ENCODE data around the gene FMNL3. TPM values are rescaled to one million over a fixed set of nuclear protein-coding genes. Genes with fewer than 3 reads are reported as not detected.
"Not testable (repeated sequence)": the region's sequence is repeated elsewhere in the genome, so short reads cannot be mapped to it uniquely, and the experiment has no call there.

Gene FMNL3
- 45.1 TPM for polyA plus RNA-seq (2013, experiment 1 of 2)
- polyA plus RNA-seq (2013, experiment 2 of 2), result 35.3 TPM

- WGBS, 2 experiments (ENCODE audit: insufficient coverage in 2 of 2), result 0 to 1% methylated on average over 49 to 51 of the region's 93 CpGs
- Histone ChIP-seq H3K4me3 (ENCODE audit: extremely low read depth, insufficient read depth, low read length, poor library complexity, severe bottlenecking) (peak within 1 kb of the TSS; percentile 79), H3K4me1 (ENCODE audit: control insufficient read depth, insufficient read depth, low read length, poor library complexity, severe bottlenecking) (peaks cover 30% of the 10 kb centered on the region), H3K27ac (ENCODE audit: low read depth, low read length, severe bottlenecking) (peak within 1 kb of the TSS; percentile 83), H3K36me3 (ENCODE audit: control insufficient read depth, insufficient read depth, low read length) (peaks cover 14% of the 10 kb centered on the region), H3K9me3 (ENCODE audit: control insufficient read depth, low read length) (no peaks in the 10 kb centered on the region)
Observed at GRCh38 chr12:49707128-49707811, at the start of gene FMNL3. FMNL3 (minus strand) TSS chr12:49707405; CDS start chr12:49707180, 225 bp downstream.

- H3K9me3 ChIP-seq (ENCODE audit: control insufficient read depth, low read length), result no peaks in the 10 kb centered on the region
- peaks cover 77% of the 10 kb centered on the region for H3K36me3 ChIP-seq (ENCODE audit: control insufficient read depth, insufficient read depth, low read length)
- peaks cover 37% of the 10 kb centered on the region for H3K4me1 ChIP-seq (ENCODE audit: control insufficient read depth, insufficient read depth, low read length, poor library complexity, severe bottlenecking)
- WGBS, 2 experiments (ENCODE audit: insufficient coverage in 2 of 2), result 93% methylated on average over 1 of the region's 1 CpG
- H3K27ac ChIP-seq (ENCODE audit: low read depth, low read length, severe bottlenecking), result peak overlapping the region; percentile 69
- no peak overlapping the region for H3K4me3 ChIP-seq (ENCODE audit: extremely low read depth, insufficient read depth, low read length, poor library complexity, severe bottlenecking)
Observed at GRCh38 chr12:49750996-49751393, 43.8 kb upstream of the FMNL3 start.

- 73 to 87% methylated on average over 4 to 5 of the region's 8 CpGs for WGBS, 2 experiments (ENCODE audit: insufficient coverage in 2 of 2)
- peaks cover 74% of the 10 kb centered on the region for H3K36me3 ChIP-seq (ENCODE audit: control insufficient read depth, insufficient read depth, low read length)
- H3K4me3 ChIP-seq (ENCODE audit: extremely low read depth, insufficient read depth, low read length, poor library complexity, severe bottlenecking), result no peak overlapping the region
- peak overlapping the region; percentile 69 for H3K27ac ChIP-seq (ENCODE audit: low read depth, low read length, severe bottlenecking)
- no peaks in the 10 kb centered on the region for H3K9me3 ChIP-seq (ENCODE audit: control insufficient read depth, low read length)
- H3K4me1 ChIP-seq (ENCODE audit: control insufficient read depth, insufficient read depth, low read length, poor library complexity, severe bottlenecking), result peaks cover 37% of the 10 kb centered on the region
Observed at GRCh38 chr12:49750027-49750995, 43.1 kb upstream of the FMNL3 start.

GRCh38 chr12:49748800-49749199 is 41.6 kb upstream of the FMNL3 start:
- Histone ChIP-seq H3K4me3 (ENCODE audit: extremely low read depth, insufficient read depth, low read length, poor library complexity, severe bottlenecking) (no peak overlapping the region), H3K4me1 (ENCODE audit: control insufficient read depth, insufficient read depth, low read length, poor library complexity, severe bottlenecking) (peaks cover 37% of the 10 kb centered on the region), H3K36me3 (ENCODE audit: control insufficient read depth, insufficient read depth, low read length) (peaks cover 71% of the 10 kb centered on the region), H3K9me3 (ENCODE audit: control insufficient read depth, low read length) (no peaks in the 10 kb centered on the region), H3K27ac (ENCODE audit: low read depth, low read length, severe bottlenecking) (no peak overlapping the region)
- WGBS, 2 experiments (ENCODE audit: insufficient coverage in 2 of 2), result 92 to 100% methylated on average over 2 of the region's 3 CpGs

- H3K36me3 ChIP-seq (ENCODE audit: control insufficient read depth, insufficient read depth, low read length), result peaks cover 68% of the 10 kb centered on the region
- no CpG with 5 or more reads among the region's 1 CpG for WGBS, 2 experiments (ENCODE audit: insufficient coverage in 2 of 2)
Observed at GRCh38 chr12:49748306-49748705, 41.1 kb upstream of the FMNL3 start.

GRCh38 chr12:49744363-49744885 is 37.2 kb upstream of the FMNL3 start:
- Histone ChIP-seq H3K9me3 (ENCODE audit: control insufficient read depth, low read length) (no peaks in the 10 kb centered on the region), H3K36me3 (ENCODE audit: control insufficient read depth, insufficient read depth, low read length) (peaks cover 47% of the 10 kb centered on the region), H3K4me3 (ENCODE audit: extremely low read depth, insufficient read depth, low read length, poor library complexity, severe bottlenecking) (no peak overlapping the region), H3K27ac (ENCODE audit: low read depth, low read length, severe bottlenecking) (no peak overlapping the region), H3K4me1 (ENCODE audit: control insufficient read depth, insufficient read depth, low read length, poor library complexity, severe bottlenecking) (peaks cover 20% of the 10 kb centered on the region)
- WGBS, 2 experiments (ENCODE audit: insufficient coverage in 2 of 2), result 85 to 92% methylated on average over 2 to 3 of the region's 3 CpGs

More at GRCh38 chr12:49748306-49748705, 41.1 kb upstream of the FMNL3 start:
- no peaks in the 10 kb centered on the region for H3K9me3 ChIP-seq (ENCODE audit: control insufficient read depth, low read length)
- no peak overlapping the region for H3K4me3 ChIP-seq (ENCODE audit: extremely low read depth, insufficient read depth, low read length, poor library complexity, severe bottlenecking)
- peaks cover 32% of the 10 kb centered on the region for H3K4me1 ChIP-seq (ENCODE audit: control insufficient read depth, insufficient read depth, low read length, poor library complexity, severe bottlenecking)
- no peak overlapping the region for H3K27ac ChIP-seq (ENCODE audit: low read depth, low read length, severe bottlenecking)

- peak overlapping the region; percentile 99 for H3K27ac ChIP-seq (ENCODE audit: low read depth, low read length, severe bottlenecking)
- H3K9me3 ChIP-seq (ENCODE audit: control insufficient read depth, low read length), result no peaks in the 10 kb centered on the region
- peak overlapping the region; percentile 81 for H3K4me3 ChIP-seq (ENCODE audit: extremely low read depth, insufficient read depth, low read length, poor library complexity, severe bottlenecking)
- H3K36me3 ChIP-seq (ENCODE audit: control insufficient read depth, insufficient read depth, low read length), result peaks cover 32% of the 10 kb centered on the region
- peaks cover 15% of the 10 kb centered on the region for H3K4me1 ChIP-seq (ENCODE audit: control insufficient read depth, insufficient read depth, low read length, poor library complexity, severe bottlenecking)
- 0% methylated on average over 16 to 31 of the region's 35 CpGs for WGBS, 2 experiments (ENCODE audit: insufficient coverage in 2 of 2)
Observed at GRCh38 chr12:49741882-49742620, 34.8 kb upstream of the FMNL3 start.

- peaks cover 15% of the 10 kb centered on the region for H3K4me1 ChIP-seq (ENCODE audit: control insufficient read depth, insufficient read depth, low read length, poor library complexity, severe bottlenecking)
- H3K27ac ChIP-seq (ENCODE audit: low read depth, low read length, severe bottlenecking), result peak within 1 kb of the TSS; percentile 99
- 4 to 6% methylated on average over 40 to 41 of the region's 50 CpGs for WGBS, 2 experiments (ENCODE audit: insufficient coverage in 2 of 2)
- H3K9me3 ChIP-seq (ENCODE audit: control insufficient read depth, low read length), result no peaks in the 10 kb centered on the region
- H3K4me3 ChIP-seq (ENCODE audit: extremely low read depth, insufficient read depth, low read length, poor library complexity, severe bottlenecking), result peak within 1 kb of the TSS; percentile 81
- peaks cover 23% of the 10 kb centered on the region for H3K36me3 ChIP-seq (ENCODE audit: control insufficient read depth, insufficient read depth, low read length)
Observed at GRCh38 chr12:49740930-49741881, 34.0 kb upstream of the FMNL3 start, which contains the start of gene TMBIM6. TMBIM6 (plus strand) TSS chr12:49741557; CDS start chr12:49752494, 10,937 bp downstream.

- H3K4me3 ChIP-seq (ENCODE audit: extremely low read depth, insufficient read depth, low read length, poor library complexity, severe bottlenecking); H3K27ac ChIP-seq (ENCODE audit: low read depth, low read length, severe bottlenecking); H3K9me3 ChIP-seq (ENCODE audit: control insufficient read depth, low read length): not testable (repeated sequence)
- Histone ChIP-seq H3K4me1 (ENCODE audit: control insufficient read depth, insufficient read depth, low read length, poor library complexity, severe bottlenecking) (peaks cover 15% of the 10 kb centered on the region), H3K36me3 (ENCODE audit: control insufficient read depth, insufficient read depth, low read length) (peaks cover 16% of the 10 kb centered on the region)
- WGBS, 2 experiments (ENCODE audit: insufficient coverage in 2 of 2), result 94 to 98% methylated on average over 7 to 10 of the region's 12 CpGs
Observed at GRCh38 chr12:49740277-49740676, 33.1 kb upstream of the FMNL3 start.
